ENCODE results near the gene DUSP1.

Gene DUSP1

DNA sequence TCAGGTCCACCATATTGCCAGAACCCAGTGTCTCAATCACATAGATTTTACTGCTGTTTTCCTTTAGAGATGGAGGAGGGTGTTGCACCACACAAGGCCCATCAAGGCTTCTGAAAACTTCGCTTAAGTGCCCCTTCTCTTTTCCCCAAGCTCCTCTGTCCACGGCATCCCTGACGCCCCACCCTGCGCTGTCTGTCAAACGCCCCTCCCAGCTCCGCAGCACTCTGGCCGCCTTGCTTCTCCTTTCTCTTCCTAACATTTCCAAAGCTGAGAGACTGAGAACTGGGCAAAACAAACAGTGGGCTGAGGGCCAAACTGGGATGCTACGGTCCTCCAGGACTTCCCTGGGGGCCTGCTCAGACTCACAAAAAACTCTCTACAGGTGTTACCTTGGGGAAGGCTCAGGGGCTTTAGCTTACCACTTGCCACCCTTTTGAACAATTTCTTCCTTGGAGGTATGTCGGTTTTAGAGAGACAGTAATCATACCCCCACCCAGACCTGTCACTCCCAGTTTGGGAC is 34.8 kb upstream of the DUSP1 start:
- TF ChIP-seq, protein P1, sequence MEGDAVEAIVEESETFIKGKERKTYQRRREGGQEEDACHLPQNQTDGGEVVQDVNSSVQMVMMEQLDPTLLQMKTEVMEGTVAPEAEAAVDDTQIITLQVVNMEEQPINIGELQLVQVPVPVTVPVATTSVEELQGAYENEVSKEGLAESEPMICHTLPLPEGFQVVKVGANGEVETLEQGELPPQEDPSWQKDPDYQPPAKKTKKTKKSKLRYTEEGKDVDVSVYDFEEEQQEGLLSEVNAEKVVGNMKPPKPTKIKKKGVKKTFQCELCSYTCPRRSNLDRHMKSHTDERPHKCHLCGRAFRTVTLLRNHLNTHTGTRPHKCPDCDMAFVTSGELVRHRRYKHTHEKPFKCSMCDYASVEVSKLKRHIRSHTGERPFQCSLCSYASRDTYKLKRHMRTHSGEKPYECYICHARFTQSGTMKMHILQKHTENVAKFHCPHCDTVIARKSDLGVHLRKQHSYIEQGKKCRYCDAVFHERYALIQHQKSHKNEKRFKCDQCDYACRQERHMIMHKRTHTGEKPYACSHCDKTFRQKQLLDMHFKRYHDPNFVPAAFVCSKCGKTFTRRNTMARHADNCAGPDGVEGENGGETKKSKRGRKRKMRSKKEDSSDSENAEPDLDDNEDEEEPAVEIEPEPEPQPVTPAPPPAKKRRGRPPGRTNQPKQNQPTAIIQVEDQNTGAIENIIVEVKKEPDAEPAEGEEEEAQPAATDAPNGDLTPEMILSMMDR (IDR thresholded peaks at IDR 0.05; ENCODE audit: insufficient read depth, low read length, poor library complexity, severe bottlenecking) = no peak
- Histone ChIP-seq H3K27me3 (replicated peaks; ENCODE audit: control insufficient read depth, insufficient read depth, low read length) (no peaks in the 10 kb centered on the region), H3K36me3 (ENCODE audit: control insufficient read depth, insufficient read depth, low read length) (no peaks in the 10 kb centered on the region), H3K4me3 (replicated peaks; ENCODE audit: low read depth, low read length) (no peak overlapping the region)
- DNase-seq (ENCODE audit: extremely low read depth, insufficient read length) = no peak

DNA sequence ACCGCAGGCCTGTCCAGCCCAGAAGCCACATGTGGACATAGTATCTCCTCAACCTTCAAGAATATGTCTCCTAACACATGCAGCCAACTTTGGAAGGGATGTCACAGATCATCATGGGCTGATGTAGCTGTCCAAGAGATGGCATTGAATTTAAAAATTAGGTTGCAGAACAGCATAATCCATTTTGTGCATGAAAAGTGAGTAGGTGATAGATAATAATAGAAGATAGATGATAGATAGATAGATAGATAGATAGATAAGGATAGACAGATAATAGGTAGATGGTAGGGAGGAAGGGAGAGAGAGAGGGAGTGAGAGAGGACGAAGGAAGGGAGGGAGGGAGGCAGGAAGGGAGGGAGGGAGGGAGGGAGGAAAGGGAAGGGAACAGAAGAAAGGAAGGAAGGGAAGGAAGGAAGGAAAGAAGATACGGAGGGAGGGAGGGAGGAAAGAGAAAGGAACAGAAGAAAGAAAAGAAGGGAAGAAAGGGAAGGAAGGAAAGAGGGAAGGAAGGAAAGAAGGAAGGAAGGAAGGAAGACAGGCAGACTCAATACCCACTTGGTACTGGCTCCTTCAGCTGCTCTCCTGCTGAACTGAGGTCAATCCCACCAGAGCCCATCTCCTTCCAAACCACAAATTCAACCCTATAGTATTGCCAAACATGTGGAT is 34.2 kb upstream of the DUSP1 start:
- no peaks in the 10 kb centered on the region for H3K36me3 ChIP-seq (ENCODE audit: control insufficient read depth, insufficient read depth, low read length)
- H3K27me3 ChIP-seq (replicated peaks; ENCODE audit: control insufficient read depth, insufficient read depth, low read length) = no peaks in the 10 kb centered on the region
- no peak overlapping the region for H3K4me3 ChIP-seq (replicated peaks; ENCODE audit: low read depth, low read length)
- TF ChIP-seq, protein P1 (IDR thresholded peaks at IDR 0.05; ENCODE audit: insufficient read depth, low read length, poor library complexity, severe bottlenecking) = no peak
- no peak for DNase-seq (ENCODE audit: extremely low read depth, insufficient read length)

DNA sequence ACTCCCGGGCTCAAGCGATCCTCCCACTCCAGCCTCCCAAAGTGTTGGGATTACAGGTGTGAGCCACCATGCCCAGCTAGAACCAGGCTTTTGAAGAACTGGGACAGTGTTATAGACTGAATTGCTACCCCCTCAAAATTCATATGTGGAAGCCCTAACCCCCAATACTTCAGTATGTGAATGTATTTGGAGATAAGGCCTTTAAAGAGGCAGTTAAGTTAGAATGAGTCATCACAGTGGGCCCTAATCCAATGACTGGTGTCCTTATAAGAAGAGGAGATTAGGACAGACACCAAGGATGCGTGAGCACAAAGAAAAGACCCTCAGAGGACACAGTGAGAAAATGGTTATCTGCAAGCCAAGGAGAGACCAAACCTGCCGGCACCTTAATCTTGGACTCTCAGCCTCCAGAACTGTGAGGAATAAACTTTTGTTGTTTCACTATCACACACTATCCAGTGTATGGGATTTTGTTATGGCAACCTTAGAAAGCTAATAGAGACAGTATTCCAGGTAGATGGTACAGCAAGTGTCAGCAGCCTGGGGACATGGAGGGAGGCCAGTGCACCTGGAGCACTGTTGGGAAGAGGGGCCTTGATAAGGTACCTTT is 31.7 kb upstream of the DUSP1 start:
- no peak for DNase-seq (ENCODE audit: extremely low read depth, insufficient read length)
- H3K36me3 ChIP-seq (ENCODE audit: control insufficient read depth, insufficient read depth, low read length) = no peaks in the 10 kb centered on the region
- no peaks in the 10 kb centered on the region for H3K27me3 ChIP-seq (replicated peaks; ENCODE audit: control insufficient read depth, insufficient read depth, low read length)
- H3K4me3 ChIP-seq (replicated peaks; ENCODE audit: low read depth, low read length) = no peak overlapping the region
- TF ChIP-seq, protein P1 (IDR thresholded peaks at IDR 0.05; ENCODE audit: insufficient read depth, low read length, poor library complexity, severe bottlenecking) = no peak

DNA sequence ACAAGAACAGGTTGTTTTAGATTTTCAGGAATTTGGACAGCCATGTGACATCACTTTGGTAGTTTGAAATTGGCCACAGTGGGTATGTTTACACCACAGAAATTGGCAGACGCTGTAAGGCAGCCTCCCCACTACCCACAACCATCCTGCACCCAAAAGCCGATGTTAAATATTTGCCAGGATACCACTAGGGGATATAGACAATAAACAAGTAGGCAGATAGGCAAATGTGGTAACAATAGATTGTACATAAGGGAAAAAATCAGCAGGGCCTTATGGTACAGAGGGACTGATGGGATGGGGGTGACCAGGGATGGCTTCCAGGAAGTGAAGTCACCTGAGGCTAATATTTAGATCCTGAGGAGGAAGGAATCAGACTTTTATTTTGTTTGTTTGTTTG is 31.1 kb upstream of the DUSP1 start:
- H3K4me3 ChIP-seq (replicated peaks; ENCODE audit: low read depth, low read length) = no peak overlapping the region
- no peaks in the 10 kb centered on the region for H3K36me3 ChIP-seq (ENCODE audit: control insufficient read depth, insufficient read depth, low read length)
- DNase-seq (ENCODE audit: extremely low read depth, insufficient read length) = no peak
- TF ChIP-seq, protein P1 (IDR thresholded peaks at IDR 0.05; ENCODE audit: insufficient read depth, low read length, poor library complexity, severe bottlenecking) = no peak
- no peaks in the 10 kb centered on the region for H3K27me3 ChIP-seq (replicated peaks; ENCODE audit: control insufficient read depth, insufficient read depth, low read length)

DNA sequence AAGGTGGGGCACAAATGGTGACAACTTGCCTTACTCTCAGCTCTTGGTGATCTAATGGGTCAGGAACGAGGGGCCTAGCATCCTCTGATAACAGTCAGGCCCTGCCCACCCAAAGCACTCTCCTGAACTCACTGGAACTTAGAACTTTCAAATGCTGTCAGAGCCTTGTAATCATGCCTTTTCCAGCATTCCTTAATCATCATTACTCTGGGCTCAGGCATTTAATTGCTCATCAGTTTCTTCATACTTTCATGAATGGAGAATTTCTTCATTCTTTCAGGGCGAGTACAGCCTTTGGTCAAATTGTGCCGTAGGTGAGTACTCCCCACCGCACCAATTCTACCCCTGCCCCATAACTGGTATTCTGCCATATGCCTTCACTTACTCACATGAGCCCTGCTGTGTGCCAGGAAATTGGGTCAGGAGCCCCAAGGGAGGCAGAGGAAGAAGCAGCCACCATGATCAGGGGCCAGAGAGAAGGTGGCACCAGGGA is 30.2 kb upstream of the DUSP1 start:
- no peak for DNase-seq (ENCODE audit: extremely low read depth, insufficient read length)

More for the DNA sequence above, 30.2 kb upstream of the DUSP1 start:
- H3K36me3 ChIP-seq (ENCODE audit: control insufficient read depth, insufficient read depth, low read length) = no peaks in the 10 kb centered on the region
- TF ChIP-seq, protein P1 (IDR thresholded peaks at IDR 0.05; ENCODE audit: insufficient read depth, low read length, poor library complexity, severe bottlenecking) = no peak
- no peaks in the 10 kb centered on the region for H3K27me3 ChIP-seq (replicated peaks; ENCODE audit: control insufficient read depth, insufficient read depth, low read length)
- no peak overlapping the region for H3K4me3 ChIP-seq (replicated peaks; ENCODE audit: low read depth, low read length)

All from GM06990 (cell line).